WTC11 (cell line): ENCODE measurements around the gene PDCD10.

ENCODE experiments used
- ETV6 ChIP-seq: sonication (generic); formaldehyde crosslinking; IDR thresholded peaks from 2 replicates; pipeline ENCODE4 v1.8.1; 2022; ENCODE audit warnings: mild to moderate bottlenecking, missing genetic modification reagents
- FOXJ3 ChIP-seq: sonication (generic); formaldehyde crosslinking; IDR thresholded peaks from 2 replicates; pipeline ENCODE4 v1.9.0; 2021; ENCODE audit warnings: missing genetic modification reagents, mild to moderate bottlenecking, borderline replicate concordance
- FOXP1 ChIP-seq: sonication (generic); formaldehyde crosslinking; IDR thresholded peaks from 2 replicates; pipeline ENCODE4 v1.8.0; 2022; ENCODE audit warnings: missing genetic modification reagents, mild to moderate bottlenecking, moderate library complexity, borderline replicate concordance
- JUN ChIP-seq: sonication (generic); formaldehyde crosslinking; IDR thresholded peaks from 2 replicates; pipeline ENCODE4 v1.8.0; 2023; ENCODE audit warnings: mild to moderate bottlenecking, missing genetic modification reagents
- NR1H2 ChIP-seq: sonication (generic); formaldehyde crosslinking; IDR thresholded peaks from 2 replicates; pipeline ENCODE4 v1.9.0; 2021; ENCODE audit warnings: mild to moderate bottlenecking, moderate library complexity, missing genetic modification reagents
- SMAD3 ChIP-seq: sonication (generic); formaldehyde crosslinking; IDR thresholded peaks from 2 replicates; pipeline ENCODE4 v1.8.0; 2022; ENCODE audit warnings: missing genetic modification reagents, mild to moderate bottlenecking, borderline replicate concordance
- ZNF219 ChIP-seq: sonication (generic); formaldehyde crosslinking; IDR thresholded peaks from 2 replicates; pipeline ENCODE4 v1.8.0; 2023; ENCODE audit warnings: missing genetic modification reagents, mild to moderate bottlenecking, borderline replicate concordance
- TF ChIP-seq, protein P1 (sequence below): fragments of 200-600 bp; IDR thresholded peaks from 2 replicates; pipeline ENCODE4 v1.8.0; 2022; ENCODE audit warnings: antibody characterized with exemption
- TF ChIP-seq, protein P2 (sequence below): sonication (generic); formaldehyde crosslinking; IDR thresholded peaks from 2 replicates; pipeline ENCODE4 v1.8.0; 2023; ENCODE audit warnings: mild to moderate bottlenecking, missing genetic modification reagents
- TF ChIP-seq, protein P3 (sequence below): sonication (generic); formaldehyde crosslinking; conservative IDR thresholded peaks from 2 replicates; pipeline ENCODE4 v1.8.1; 2022; ENCODE audit warnings: mild to moderate bottlenecking, missing genetic modification reagents
- TF ChIP-seq, protein P4 (sequence below): sonication (generic); formaldehyde crosslinking; IDR thresholded peaks from 2 replicates; pipeline ENCODE4 v1.8.0; 2022; ENCODE audit warnings: mild to moderate bottlenecking, missing genetic modification reagents
- TF ChIP-seq, protein P5 (sequence below): sonication (generic); formaldehyde crosslinking; conservative IDR thresholded peaks from 2 replicates; pipeline ENCODE4 v1.8.1; 2023; ENCODE audit warnings: mild to moderate bottlenecking, low read depth, missing genetic modification reagents, moderate library complexity
- TF ChIP-seq, protein P6 (sequence below): sonication (generic); formaldehyde crosslinking; IDR thresholded peaks from 2 replicates; pipeline ENCODE4 v1.8.1; 2022; ENCODE audit warnings: missing genetic modification reagents, borderline replicate concordance
- TF ChIP-seq, protein P7 (sequence below): sonication (generic); formaldehyde crosslinking; IDR thresholded peaks from 2 replicates; pipeline ENCODE4 v1.8.0; 2023; ENCODE audit warnings: missing genetic modification reagents

DNA sequence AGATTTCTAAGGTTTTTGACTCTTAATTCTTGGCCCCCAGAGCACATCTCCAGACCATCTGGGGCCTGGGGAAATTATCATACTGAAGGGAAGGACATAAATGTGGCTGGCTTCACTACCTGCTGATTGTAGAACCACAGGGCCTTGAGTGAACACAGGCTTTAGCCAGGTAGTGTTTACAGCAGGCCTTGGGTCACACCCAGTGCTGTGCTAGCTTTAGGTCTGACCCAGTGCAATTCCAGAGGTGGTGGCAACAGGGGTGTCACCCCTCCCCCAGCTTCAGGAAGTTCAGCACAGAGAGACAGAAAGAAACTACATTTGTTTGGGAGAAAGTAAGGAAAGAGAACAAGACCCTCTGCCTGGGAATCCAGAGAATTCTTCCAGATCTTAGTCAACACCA lies 24.1 kb downstream of the PDCD10 start:
- TF ChIP-seq, protein P1, sequence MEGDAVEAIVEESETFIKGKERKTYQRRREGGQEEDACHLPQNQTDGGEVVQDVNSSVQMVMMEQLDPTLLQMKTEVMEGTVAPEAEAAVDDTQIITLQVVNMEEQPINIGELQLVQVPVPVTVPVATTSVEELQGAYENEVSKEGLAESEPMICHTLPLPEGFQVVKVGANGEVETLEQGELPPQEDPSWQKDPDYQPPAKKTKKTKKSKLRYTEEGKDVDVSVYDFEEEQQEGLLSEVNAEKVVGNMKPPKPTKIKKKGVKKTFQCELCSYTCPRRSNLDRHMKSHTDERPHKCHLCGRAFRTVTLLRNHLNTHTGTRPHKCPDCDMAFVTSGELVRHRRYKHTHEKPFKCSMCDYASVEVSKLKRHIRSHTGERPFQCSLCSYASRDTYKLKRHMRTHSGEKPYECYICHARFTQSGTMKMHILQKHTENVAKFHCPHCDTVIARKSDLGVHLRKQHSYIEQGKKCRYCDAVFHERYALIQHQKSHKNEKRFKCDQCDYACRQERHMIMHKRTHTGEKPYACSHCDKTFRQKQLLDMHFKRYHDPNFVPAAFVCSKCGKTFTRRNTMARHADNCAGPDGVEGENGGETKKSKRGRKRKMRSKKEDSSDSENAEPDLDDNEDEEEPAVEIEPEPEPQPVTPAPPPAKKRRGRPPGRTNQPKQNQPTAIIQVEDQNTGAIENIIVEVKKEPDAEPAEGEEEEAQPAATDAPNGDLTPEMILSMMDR, result no peak
- TF ChIP-seq JUN (CRISPR knock-in tag) (no peak), FOXP1 (CRISPR knock-in tag) (no peak), FOXJ3 (no peak), SMAD3 (CRISPR knock-in tag) (no peak), ZNF219 (CRISPR knock-in tag) (no peak), ETV6 (CRISPR knock-in tag) (no peak), NR1H2 (CRISPR knock-in tag) (no peak)
- TF ChIP-seq, protein P2, sequence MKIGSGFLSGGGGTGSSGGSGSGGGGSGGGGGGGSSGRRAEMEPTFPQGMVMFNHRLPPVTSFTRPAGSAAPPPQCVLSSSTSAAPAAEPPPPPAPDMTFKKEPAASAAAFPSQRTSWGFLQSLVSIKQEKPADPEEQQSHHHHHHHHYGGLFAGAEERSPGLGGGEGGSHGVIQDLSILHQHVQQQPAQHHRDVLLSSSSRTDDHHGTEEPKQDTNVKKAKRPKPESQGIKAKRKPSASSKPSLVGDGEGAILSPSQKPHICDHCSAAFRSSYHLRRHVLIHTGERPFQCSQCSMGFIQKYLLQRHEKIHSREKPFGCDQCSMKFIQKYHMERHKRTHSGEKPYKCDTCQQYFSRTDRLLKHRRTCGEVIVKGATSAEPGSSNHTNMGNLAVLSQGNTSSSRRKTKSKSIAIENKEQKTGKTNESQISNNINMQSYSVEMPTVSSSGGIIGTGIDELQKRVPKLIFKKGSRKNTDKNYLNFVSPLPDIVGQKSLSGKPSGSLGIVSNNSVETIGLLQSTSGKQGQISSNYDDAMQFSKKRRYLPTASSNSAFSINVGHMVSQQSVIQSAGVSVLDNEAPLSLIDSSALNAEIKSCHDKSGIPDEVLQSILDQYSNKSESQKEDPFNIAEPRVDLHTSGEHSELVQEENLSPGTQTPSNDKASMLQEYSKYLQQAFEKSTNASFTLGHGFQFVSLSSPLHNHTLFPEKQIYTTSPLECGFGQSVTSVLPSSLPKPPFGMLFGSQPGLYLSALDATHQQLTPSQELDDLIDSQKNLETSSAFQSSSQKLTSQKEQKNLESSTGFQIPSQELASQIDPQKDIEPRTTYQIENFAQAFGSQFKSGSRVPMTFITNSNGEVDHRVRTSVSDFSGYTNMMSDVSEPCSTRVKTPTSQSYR (CRISPR knock-in tag), result no peak
- TF ChIP-seq, protein P3, sequence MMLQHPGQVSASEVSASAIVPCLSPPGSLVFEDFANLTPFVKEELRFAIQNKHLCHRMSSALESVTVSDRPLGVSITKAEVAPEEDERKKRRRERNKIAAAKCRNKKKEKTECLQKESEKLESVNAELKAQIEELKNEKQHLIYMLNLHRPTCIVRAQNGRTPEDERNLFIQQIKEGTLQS (CRISPR knock-in tag), result no peak
- TF ChIP-seq, protein P4, sequence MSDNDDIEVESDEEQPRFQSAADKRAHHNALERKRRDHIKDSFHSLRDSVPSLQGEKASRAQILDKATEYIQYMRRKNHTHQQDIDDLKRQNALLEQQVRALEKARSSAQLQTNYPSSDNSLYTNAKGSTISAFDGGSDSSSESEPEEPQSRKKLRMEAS, result no peak
- TF ChIP-seq, protein P5, sequence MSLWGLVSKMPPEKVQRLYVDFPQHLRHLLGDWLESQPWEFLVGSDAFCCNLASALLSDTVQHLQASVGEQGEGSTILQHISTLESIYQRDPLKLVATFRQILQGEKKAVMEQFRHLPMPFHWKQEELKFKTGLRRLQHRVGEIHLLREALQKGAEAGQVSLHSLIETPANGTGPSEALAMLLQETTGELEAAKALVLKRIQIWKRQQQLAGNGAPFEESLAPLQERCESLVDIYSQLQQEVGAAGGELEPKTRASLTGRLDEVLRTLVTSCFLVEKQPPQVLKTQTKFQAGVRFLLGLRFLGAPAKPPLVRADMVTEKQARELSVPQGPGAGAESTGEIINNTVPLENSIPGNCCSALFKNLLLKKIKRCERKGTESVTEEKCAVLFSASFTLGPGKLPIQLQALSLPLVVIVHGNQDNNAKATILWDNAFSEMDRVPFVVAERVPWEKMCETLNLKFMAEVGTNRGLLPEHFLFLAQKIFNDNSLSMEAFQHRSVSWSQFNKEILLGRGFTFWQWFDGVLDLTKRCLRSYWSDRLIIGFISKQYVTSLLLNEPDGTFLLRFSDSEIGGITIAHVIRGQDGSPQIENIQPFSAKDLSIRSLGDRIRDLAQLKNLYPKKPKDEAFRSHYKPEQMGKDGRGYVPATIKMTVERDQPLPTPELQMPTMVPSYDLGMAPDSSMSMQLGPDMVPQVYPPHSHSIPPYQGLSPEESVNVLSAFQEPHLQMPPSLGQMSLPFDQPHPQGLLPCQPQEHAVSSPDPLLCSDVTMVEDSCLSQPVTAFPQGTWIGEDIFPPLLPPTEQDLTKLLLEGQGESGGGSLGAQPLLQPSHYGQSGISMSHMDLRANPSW, result no peak
- TF ChIP-seq, protein P6, sequence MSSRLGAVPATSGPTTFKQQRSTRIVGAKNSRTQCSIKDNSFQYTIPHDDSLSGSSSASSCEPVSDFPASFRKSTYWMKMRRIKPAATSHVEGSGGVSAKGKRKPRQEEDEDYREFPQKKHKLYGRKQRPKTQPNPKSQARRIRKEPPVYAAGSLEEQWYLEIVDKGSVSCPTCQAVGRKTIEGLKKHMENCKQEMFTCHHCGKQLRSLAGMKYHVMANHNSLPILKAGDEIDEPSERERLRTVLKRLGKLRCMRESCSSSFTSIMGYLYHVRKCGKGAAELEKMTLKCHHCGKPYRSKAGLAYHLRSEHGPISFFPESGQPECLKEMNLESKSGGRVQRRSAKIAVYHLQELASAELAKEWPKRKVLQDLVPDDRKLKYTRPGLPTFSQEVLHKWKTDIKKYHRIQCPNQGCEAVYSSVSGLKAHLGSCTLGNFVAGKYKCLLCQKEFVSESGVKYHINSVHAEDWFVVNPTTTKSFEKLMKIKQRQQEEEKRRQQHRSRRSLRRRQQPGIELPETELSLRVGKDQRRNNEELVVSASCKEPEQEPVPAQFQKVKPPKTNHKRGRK (CRISPR knock-in tag), result no peak
- TF ChIP-seq, protein P7, sequence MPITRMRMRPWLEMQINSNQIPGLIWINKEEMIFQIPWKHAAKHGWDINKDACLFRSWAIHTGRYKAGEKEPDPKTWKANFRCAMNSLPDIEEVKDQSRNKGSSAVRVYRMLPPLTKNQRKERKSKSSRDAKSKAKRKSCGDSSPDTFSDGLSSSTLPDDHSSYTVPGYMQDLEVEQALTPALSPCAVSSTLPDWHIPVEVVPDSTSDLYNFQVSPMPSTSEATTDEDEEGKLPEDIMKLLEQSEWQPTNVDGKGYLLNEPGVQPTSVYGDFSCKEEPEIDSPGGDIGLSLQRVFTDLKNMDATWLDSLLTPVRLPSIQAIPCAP (CRISPR knock-in tag), result no peak
